Transverse colon (tissue), 4 donors: Measurements from ENCODE around the gene AGBL5. TPM values are rescaled to one million over a fixed set of nuclear protein-coding genes. Genes with fewer than 3 reads are reported as not detected.

Experiments used
- DNase-seq: peaks from one replicate; pipeline ENCODE4 v3.0.0-alpha.2; 2019
- H3K27ac ChIP-seq, 4 donors: fragments of 200-600 bp; sonication (generic); 2 replicates each; pipeline ENCODE4 v1.5.1; 2016 to 2018; ENCODE audit warnings: inconsistent platforms in 4 of 4
- H3K27me3 ChIP-seq: fragments of 200-600 bp; sonication (generic); 2 replicates; pipeline ENCODE4 v1.5.1; 2017; ENCODE audit warnings: inconsistent platforms
- H3K36me3 ChIP-seq, 4 donors: fragments of 200-600 bp; sonication (generic); 2 replicates each; pipeline ENCODE4 v1.5.1; 2017 to 2019; ENCODE audit warnings: inconsistent platforms in 4 of 4
- H3K4me1 ChIP-seq, 4 donors: fragments of 200-600 bp; sonication (generic); 2 replicates each; pipeline ENCODE4 v1.5.1; 2017 to 2020; ENCODE audit warnings: inconsistent platforms in 4 of 4
- H3K4me3 ChIP-seq, 4 donors: fragments of 200-600 bp; sonication (generic); 1 replicate in 1 of 4; 2 replicates in 3 of 4; pipeline versions ENCODE4 v1.5.1 to v1.6.1; 2017 to 2019; ENCODE audit warnings: inconsistent platforms in 4 of 4
- H3K9me3 ChIP-seq, 2 donors: fragments of 200-600 bp; sonication (generic); 2 replicates each; pipeline ENCODE4 v1.5.1; 2017 to 2019; ENCODE audit warnings: inconsistent platforms in 2 of 2
- CTCF ChIP-seq, 5 experiments: fragments of 200-600 bp in 3 of 5; fragments of 450-650 bp in 2 of 5; sonication (generic) in 3 of 5; IDR thresholded peaks; 1 replicate in 2 of 5; 2 replicates in 3 of 5; pipeline ENCODE4 v1.5.1; 2016 to 2017; ENCODE audit warnings: antibody characterized with exemption in 5 of 5, inconsistent platforms in 3 of 5, mild to moderate bottlenecking in 2 of 5, moderate library complexity in 1 of 5
- EP300 ChIP-seq: sonication (generic); formaldehyde crosslinking; IDR thresholded peaks from one replicate; pipeline ENCODE4 v1.6.1; 2017; ENCODE audit warnings: antibody characterized with exemption, low read depth
- POLR2A ChIP-seq: fragments of 450-650 bp; IDR thresholded peaks from one replicate; pipeline ENCODE4 v1.6.1; 2016; ENCODE audit warnings: antibody characterized with exemption, mild to moderate bottlenecking, moderate library complexity
- POLR2AphosphoS5 ChIP-seq, 3 donors: sonication (generic); formaldehyde crosslinking; IDR thresholded peaks; one replicate each; pipeline ENCODE4 v1.6.1; 2016; ENCODE audit warnings: antibody characterized with exemption in 3 of 3
- WGBS, 2 donors: methylation state at CpG; one replicate each; pipeline ENCODE4 v1.1.5; 2018; ENCODE audit warnings: low coverage in 1 of 2; 5-methylcytosine and 5-hydroxymethylcytosine counted together
- in situ Hi-C, 4 donors: fragments of 200-750 bp; cut with MboI; loops; one replicate each; pipeline versions ENCODE4 v1.15.0 to v1.15.1; 2017; ENCODE audit warnings: low sequenced_read_pairs in 3 of 4, low pct_ligation_motif_present in 1 of 4, low pct_unique_long_range_greater_than_20kb in 1 of 4
- intact Hi-C: fragments of 100-400 bp; cut with DNase I; formaldehyde crosslinking; loops from one replicate; pipeline ENCODE4 v1.15.1; 2023; ENCODE audit warnings: low total_unique reads
- total RNA-seq, 4 donors: library from RNA; depleted of rRNA; stranded (reverse); fragments of >200 nt; gene quantifications; one replicate each; pipeline ENCODE4 v1.1.0, GENCODE V29; 2016

AGBL5 gene
- total RNA-seq, 4 donors from 2014 or later, result 9.7 to 39.2 (median 13.9) TPM

GRCh38 chr2:27094353-27094984, 43.0 kb downstream of the AGBL5 start:
- no peak overlapping the region for H3K27ac ChIP-seq
- 83 to 93% methylated on average over 3 to 24 of the region's 24 CpGs for WGBS, 2 donors
- no peak overlapping the region for H3K4me3 ChIP-seq
- H3K9me3 ChIP-seq, result no peaks in the 10 kb centered on the region
- intact Hi-C loops, result no loop called here
- no peak for DNase-seq
- H3K36me3 ChIP-seq, result no peaks in the 10 kb centered on the region
- peaks cover 3 to 14% (median 9%) of the 10 kb centered on the region in 4 donors for H3K4me1 ChIP-seq
- no peak for TF ChIP-seq CTCF (IDR thresholded peaks at IDR 0.05)
- TF ChIP-seq POLR2A, result no peak
- in situ Hi-C loops, result loop anchor here in 3 of 4 donors (25.0 kb wide), 1 partner anchor 132 kb away; the partner anchor contains the start of gene MAPRE3 (in 3 of the 3)
- H3K27me3 ChIP-seq, result no peaks in the 10 kb centered on the region

- peaks cover 3 to 14% (median 9%) of the 10 kb centered on the region in 4 donors for H3K4me1 ChIP-seq
- in situ Hi-C loops (loop anchor here (5.0 to 25.0 kb wide), 3 partner anchors 97 to 187 kb away; partner anchors contain the start of genes MAPRE3 (in 3 of the 4) and TRIM54 (in 1 of the 4)), intact Hi-C loops (no loop called here)
- no peaks in the 10 kb centered on the region for H3K36me3 ChIP-seq
- no peak overlapping the region for H3K4me3 ChIP-seq
- H3K9me3 ChIP-seq, result no peaks in the 10 kb centered on the region
- H3K27me3 ChIP-seq, result no peaks in the 10 kb centered on the region
- no peak for DNase-seq
- H3K27ac ChIP-seq, result no peak overlapping the region
- WGBS, 2 donors, result 100% methylated on average over 2 of the region's 2 CpGs
- TF ChIP-seq POLR2A (no peak), POLR2AphosphoS5 (IDR thresholded peaks at IDR 0.05) (no peak), EP300 (no peak), CTCF (IDR thresholded peaks at IDR 0.05) (no peak)
Measured at GRCh38 chr2:27095427-27095744, 43.9 kb downstream of the AGBL5 start.

- 48 to 100% methylated on average over 1 to 16 of the region's 18 CpGs for WGBS, 2 donors
- H3K4me3 ChIP-seq, result peak overlapping the region in 1 of 4 donors; percentile 34
- no peaks in the 10 kb centered on the region for H3K27me3 ChIP-seq
- no peak for TF ChIP-seq POLR2AphosphoS5 (IDR thresholded peaks at IDR 0.05)
- no peak for TF ChIP-seq POLR2A
- no peak for TF ChIP-seq CTCF (IDR thresholded peaks at IDR 0.05)
- TF ChIP-seq EP300, result no peak
- in situ Hi-C loops, result loop anchor here (5.0 to 25.0 kb wide), 3 partner anchors 96 to 186 kb away; partner anchors contain the start of genes MAPRE3 (in 3 of the 4) and TRIM54 (in 1 of the 4)
- peaks cover 3 to 14% (median 9%) of the 10 kb centered on the region in 4 donors for H3K4me1 ChIP-seq
- peak; percentile 55 for DNase-seq
- no peak overlapping the region for H3K27ac ChIP-seq
- H3K36me3 ChIP-seq, result no peaks in the 10 kb centered on the region
- no peaks in the 10 kb centered on the region for H3K9me3 ChIP-seq
- intact Hi-C loops, result no loop called here
Measured at GRCh38 chr2:27095745-27096651, 44.5 kb downstream of the AGBL5 start.

- Histone ChIP-seq H3K27me3 (no peaks in the 10 kb centered on the region), H3K36me3 (no peaks in the 10 kb centered on the region), H3K4me3 (no peak overlapping the region), H3K4me1 (peaks cover 3 to 14% (median 9%) of the 10 kb centered on the region in 4 donors), H3K9me3 (no peaks in the 10 kb centered on the region), H3K27ac (no peak overlapping the region)
- in situ Hi-C loops, result loop anchor here (5.0 to 25.0 kb wide), 3 partner anchors 95 to 185 kb away; partner anchors contain the start of genes MAPRE3 (in 3 of the 4) and TRIM54 (in 1 of the 4)
- DNase-seq, result no peak
- no peak for TF ChIP-seq POLR2A
- no peak for TF ChIP-seq CTCF (IDR thresholded peaks at IDR 0.05)
- TF ChIP-seq EP300, result no peak
- TF ChIP-seq POLR2AphosphoS5 (IDR thresholded peaks at IDR 0.05), result no peak
- intact Hi-C loops, result no loop called here
- 75 to 80% methylated on average over 1 to 3 of the region's 3 CpGs for WGBS, 2 donors
Measured at GRCh38 chr2:27096748-27097297, 45.4 kb downstream of the AGBL5 start.
